Thoracic aorta (tissue), 2 donors: ENCODE measurements around the gene INTS2. TPM values are rescaled to one million over a fixed set of nuclear protein-coding genes. Genes with fewer than 3 reads are reported as not detected.

ENCODE experiments used
- ATAC-seq: fragments of 150-250 bp; one replicate; pipeline ENCODE4 v1.8.0; 2017; ENCODE audit warnings: low read depth; ENCODE audit not compliant: insufficient number of reproducible peaks, low FRiP score
- DNase-seq: peaks from one replicate; pipeline ENCODE4 v3.0.0-alpha.2; 2020; ENCODE audit warnings: low spot score
- H3K27ac ChIP-seq, 2 donors: fragments of 200-600 bp; sonication (generic); 1 replicate in 1 of 2; 2 replicates in 1 of 2; pipeline ENCODE4 v1.5.1; 2016; ENCODE audit warnings: mild to moderate bottlenecking in 2 of 2, moderate library complexity in 2 of 2
- H3K27me3 ChIP-seq: fragments of 200-600 bp; sonication (generic); replicated peaks from 2 replicates; pipeline ENCODE4 v1.6.0; 2016; ENCODE audit warnings: mild to moderate bottlenecking; ENCODE audit not compliant: insufficient read depth
- H3K36me3 ChIP-seq: fragments of 200-600 bp; sonication (generic); one replicate; pipeline ENCODE4 v1.5.1; 2016
- H3K4me1 ChIP-seq, 2 donors: fragments of 200-600 bp; sonication (generic); 1 replicate in 1 of 2; 2 replicates in 1 of 2; pipeline versions ENCODE4 v1.5.1 to v1.6.0; 2016; ENCODE audit warnings: low read depth in 2 of 2, mild to moderate bottlenecking in 1 of 2; ENCODE audit not compliant: control insufficient read depth in 1 of 2
- H3K4me3 ChIP-seq: fragments of 200-600 bp; sonication (generic); 2 replicates; pipeline ENCODE4 v1.5.1; 2016; ENCODE audit warnings: mild to moderate bottlenecking
- H3K9me3 ChIP-seq: fragments of 200-600 bp; sonication (generic); 2 replicates; pipeline ENCODE4 v1.5.1; 2016
- CTCF ChIP-seq: fragments of 200-600 bp; sonication (generic); IDR thresholded peaks from one replicate; pipeline ENCODE4 v1.5.1; 2019; ENCODE audit warnings: antibody characterized with exemption
- total RNA-seq, 2 donors: library from RNA; depleted of rRNA; stranded (reverse); fragments of >200 nt; gene quantifications; one replicate each; pipeline versions ENCODE4 v1.1.0 to v1.2.3, GENCODE V29; 2016

Gene INTS2
- total RNA-seq, 2 donors from 2014 or later: 13.8 to 19.8 TPM

GRCh38 chr17:61852857-61853256 lies 74.9 kb downstream of the INTS2 start:
- Histone ChIP-seq H3K4me3 (no peak overlapping the region), H3K27ac (no peak overlapping the region), H3K9me3 (no peaks in the 10 kb centered on the region), H3K4me1 (no peaks in the 10 kb centered on the region), H3K36me3 (no peaks in the 10 kb centered on the region), H3K27me3 (no peaks in the 10 kb centered on the region)
- ATAC-seq (no peak), DNase-seq (no peak)
- no peak for TF ChIP-seq CTCF

GRCh38 chr17:61849674-61850073 lies 78.1 kb downstream of the INTS2 start:
- no peaks in the 10 kb centered on the region for H3K4me1 ChIP-seq
- no peak for DNase-seq
- H3K4me3 ChIP-seq: no peak overlapping the region
- H3K27me3 ChIP-seq: no peaks in the 10 kb centered on the region
- no peak for ATAC-seq
- no peaks in the 10 kb centered on the region for H3K9me3 ChIP-seq
- no peak overlapping the region for H3K27ac ChIP-seq
- TF ChIP-seq CTCF: no peak
- H3K36me3 ChIP-seq: no peaks in the 10 kb centered on the region

GRCh38 chr17:61848896-61849295 lies 78.9 kb downstream of the INTS2 start:
- Histone ChIP-seq H3K27ac (no peak overlapping the region), H3K4me3 (no peak overlapping the region), H3K9me3 (no peaks in the 10 kb centered on the region), H3K36me3 (no peaks in the 10 kb centered on the region), H3K27me3 (no peaks in the 10 kb centered on the region), H3K4me1 (no peaks in the 10 kb centered on the region)
- ATAC-seq (no peak), DNase-seq (no peak)
- TF ChIP-seq CTCF: no peak

GRCh38 chr17:61848247-61848646 lies 79.5 kb downstream of the INTS2 start:
- TF ChIP-seq CTCF: no peak
- no peaks in the 10 kb centered on the region for H3K9me3 ChIP-seq
- DNase-seq: no peak
- no peak overlapping the region for H3K4me3 ChIP-seq
- H3K4me1 ChIP-seq: no peaks in the 10 kb centered on the region
- no peak for ATAC-seq
- no peaks in the 10 kb centered on the region for H3K27me3 ChIP-seq
- H3K27ac ChIP-seq: no peak overlapping the region
- H3K36me3 ChIP-seq: no peaks in the 10 kb centered on the region

GRCh38 chr17:61847659-61848058 lies 80.1 kb downstream of the INTS2 start:
- no peak for DNase-seq
- no peak for ATAC-seq
- no peak overlapping the region for H3K27ac ChIP-seq

More at GRCh38 chr17:61847659-61848058, 80.1 kb downstream of the INTS2 start:
- Histone ChIP-seq H3K4me3 (no peak overlapping the region), H3K4me1 (no peaks in the 10 kb centered on the region), H3K27me3 (no peaks in the 10 kb centered on the region), H3K36me3 (no peaks in the 10 kb centered on the region), H3K9me3 (no peaks in the 10 kb centered on the region)
- no peak for TF ChIP-seq CTCF
